HCT116 (cell line): ENCODE measurements around the gene FHIT. TPM values are rescaled to one million over a fixed set of nuclear protein-coding genes. Genes with fewer than 3 reads are reported as not detected.

Source experiments
- ATAC-seq: fragments of 200-7000 bp; cut with Tn5 transposase; 2 replicates; pipeline ENCODE4 v1.9.1; 2020; ENCODE audit warnings: mild to moderate bottlenecking, moderate library complexity
- BruUV-seq: library from RNA; stranded (reverse); fragments of 400-500 nt; replicated peaks from 2 replicates; lab custom pipeline; 2021; lab: Mats Ljungman, UMichigan
- CTCF ChIA-PET: fragments of 300-600 bp; sonication (Branson Sonifier 250); formaldehyde crosslinking; loops from one replicate; lab custom pipeline; 2021; ENCODE audit warnings: antibody characterized with exemption; lab: Charles Lee
- POLR2A ChIA-PET: fragments of 300-600, 350-600 bp; sonication (Branson Sonifier 250); formaldehyde crosslinking; loops from one replicate; lab custom pipeline; 2021; ENCODE audit warnings: antibody characterized with exemption; lab: Charles Lee
- RAD21 ChIA-PET, 2 experiments: fragments of 300-600 bp; sonication (Branson Sonifier 250); formaldehyde crosslinking; loops; one replicate each; lab custom pipeline; 2023; ENCODE audit warnings: low total read pairs in 2 of 2; ENCODE audit not compliant: uncharacterized antibody in 2 of 2, unreplicated experiment in 2 of 2, low non-redundant PET in 1 of 2; lab: Charles Lee
- DNase-seq: peaks from one replicate; pipeline ENCODE4 v3.0.0-alpha.2; 2010; ENCODE audit warnings: low read depth, low spot score
- H2AFZ ChIP-seq: fragments of 200-600 bp; shearing (Covaris generic), sonication (generic); 2 replicates; pipeline ENCODE4 v1.6.1; 2017; ENCODE audit warnings: low read depth, mixed run types, mixed read lengths, antibody characterized with exemption, low read length; ENCODE audit not compliant: poor library complexity, severe bottlenecking
- H3K27ac ChIP-seq: 2 replicates; pipeline ENCODE4 v1.5.1; 2012; ENCODE audit warnings: low read depth, low read length
- H3K27me3 ChIP-seq: fragments of 200-600 bp; sonication (generic); 2 replicates; pipeline ENCODE4 v1.6.1; 2016; ENCODE audit warnings: mixed run types, low read length, mixed read lengths; ENCODE audit not compliant: insufficient read depth
- H3K36me3 ChIP-seq, 2 experiments: fragments of 200-500 bp in 1 of 2; fragments of 200-600 bp in 1 of 2; sonication (Bioruptor generic) in 1 of 2; sonication (generic) in 1 of 2; 2 replicates each; pipeline versions ENCODE4 v1.5.1 to v1.6.1; 2014 to 2016; ENCODE audit warnings: low read length in 2 of 2, inconsistent platforms in 1 of 2, mixed read lengths in 1 of 2, mixed run types in 1 of 2; ENCODE audit not compliant: insufficient read depth in 2 of 2, control insufficient read depth in 1 of 2
- H3K4me1 ChIP-seq, 2 experiments: fragments of 200-600 bp in 1 of 2; sonication (generic) in 1 of 2; 2 replicates each; pipeline versions ENCODE4 v1.5.1 to v1.6.1; 2012 to 2017; ENCODE audit warnings: low read length in 2 of 2, inconsistent platforms in 1 of 2, mild to moderate bottlenecking in 1 of 2, mixed read lengths in 1 of 2, mixed run types in 1 of 2, moderate library complexity in 1 of 2; ENCODE audit not compliant: insufficient read depth in 2 of 2, control insufficient read depth in 1 of 2
- H3K4me2 ChIP-seq: fragments of 200-600 bp; sonication (generic); 2 replicates; pipeline ENCODE4 v1.6.1; 2017; ENCODE audit warnings: mixed run types, low read length, mixed read lengths
- H3K4me3 ChIP-seq, 2 experiments: fragments of 200-600 bp in 1 of 2; sonication (generic) in 1 of 2; replicated peaks in 1 of 2; 2 replicates each; pipeline ENCODE4 v1.5.1; 2011 to 2016; ENCODE audit warnings: low read length in 2 of 2, control low read depth in 1 of 2, low read depth in 1 of 2, mild to moderate bottlenecking in 1 of 2, mixed read lengths in 1 of 2, mixed run types in 1 of 2
- H3K79me2 ChIP-seq: fragments of 200-600 bp; sonication (generic); 2 replicates; pipeline ENCODE4 v1.6.1; 2017; ENCODE audit warnings: mild to moderate bottlenecking, mixed run types, low read length, moderate library complexity, mixed read lengths; ENCODE audit not compliant: insufficient read depth
- H3K9ac ChIP-seq: fragments of 200-600 bp; sonication (generic); 2 replicates; pipeline ENCODE4 v1.6.1; 2016; ENCODE audit warnings: low read length, mixed read lengths
- H3K9me2 ChIP-seq: fragments of 200-600 bp; sonication (generic), shearing (Covaris generic); 2 replicates; pipeline ENCODE4 v1.6.1; 2017; ENCODE audit warnings: mixed run types, mild to moderate bottlenecking, moderate library complexity; ENCODE audit not compliant: insufficient read depth
- H3K9me3 ChIP-seq, 2 experiments: fragments of 200-500 bp in 1 of 2; fragments of 200-600 bp in 1 of 2; sonication (Bioruptor generic) in 1 of 2; sonication (generic) in 1 of 2; 2 replicates each; pipeline ENCODE4 v1.6.1; 2014 to 2017; ENCODE audit warnings: low read length in 2 of 2, mixed read lengths in 2 of 2, inconsistent platforms in 1 of 2, low read depth in 1 of 2, mild to moderate bottlenecking in 1 of 2, mixed run types in 1 of 2, moderate library complexity in 1 of 2; ENCODE audit not compliant: control insufficient read depth in 1 of 2, insufficient read depth in 1 of 2
- H4K20me1 ChIP-seq: fragments of 200-600 bp; sonication (generic), shearing (Covaris generic); 2 replicates; pipeline ENCODE4 v1.6.1; 2017; ENCODE audit warnings: mixed run types, mild to moderate bottlenecking, moderate library complexity; ENCODE audit not compliant: insufficient read depth
- EGR1 ChIP-seq: IDR thresholded peaks from 2 replicates; pipeline ENCODE4 v1.6.1; 2012; ENCODE audit warnings: low read depth
- SIN3A ChIP-seq: IDR thresholded peaks from 2 replicates; pipeline ENCODE4 v1.6.1; 2012; ENCODE audit warnings: low read depth
- SP1 ChIP-seq: IDR thresholded peaks from 2 replicates; pipeline ENCODE4 v1.6.1; 2012; ENCODE audit warnings: low read depth
- SRF ChIP-seq: IDR thresholded peaks from 2 replicates; pipeline ENCODE4 v1.6.1; 2012; ENCODE audit warnings: low read depth
- TCF7L2 ChIP-seq: IDR thresholded peaks from 2 replicates; pipeline ENCODE4 v1.7.0; 2011; ENCODE audit warnings: borderline replicate concordance, inconsistent platforms; ENCODE audit not compliant: insufficient read depth, insufficient read length; ENCODE audit errors: extremely low read depth
- ZNF274 ChIP-seq: fragments of 200-500 bp; sonication (Bioruptor generic); IDR thresholded peaks from 2 replicates; pipeline ENCODE4 v1.6.1; 2014; ENCODE audit warnings: mild to moderate bottlenecking, low read depth, low read length, inconsistent platforms
- intact Hi-C: fragments of 100-400 bp; cut with micrococcal nuclease; formaldehyde crosslinking; loops from 2 replicates; pipeline ENCODE4 v1.10.0; 2022
- total RNA-seq: library from RNA; stranded (reverse); gene quantifications from one replicate; pipeline ENCODE4 v1.2.1, GENCODE V29; 2021; ENCODE audit not compliant: unreplicated experiment
- TF ChIP-seq, protein P1 (sequence below): IDR thresholded peaks from 2 replicates; pipeline ENCODE4 v1.6.1; 2012; ENCODE audit warnings: low read depth
- TF ChIP-seq, protein P2 (sequence below), 3 experiments: fragments of 200-600 bp in 1 of 3; sonication (generic) in 1 of 3; IDR thresholded peaks in 2 of 3; conservative IDR thresholded peaks in 1 of 3; 2 replicates each; pipeline ENCODE4 v1.5.1; 2012 to 2017; ENCODE audit warnings: low read depth in 2 of 3, low read length in 2 of 3, antibody characterized with exemption in 1 of 3, borderline replicate concordance in 1 of 3, control low read depth in 1 of 3, mild to moderate bottlenecking in 1 of 3, mixed read lengths in 1 of 3, mixed run types in 1 of 3, moderate library complexity in 1 of 3; ENCODE audit not compliant: insufficient read depth in 1 of 3
- TF ChIP-seq, protein P3 (sequence below): IDR thresholded peaks from 2 replicates; pipeline ENCODE4 v1.6.1; 2012
- TF ChIP-seq, protein P4 (sequence below): IDR thresholded peaks from 2 replicates; pipeline ENCODE4 v1.6.1; 2011; ENCODE audit warnings: mild to moderate bottlenecking, low read length, moderate library complexity; ENCODE audit not compliant: insufficient replicate concordance; ENCODE audit errors: extremely low read depth

The FHIT gene
- total RNA-seq, 1 experiment from 2014 or later: 20.1 TPM

DNA sequence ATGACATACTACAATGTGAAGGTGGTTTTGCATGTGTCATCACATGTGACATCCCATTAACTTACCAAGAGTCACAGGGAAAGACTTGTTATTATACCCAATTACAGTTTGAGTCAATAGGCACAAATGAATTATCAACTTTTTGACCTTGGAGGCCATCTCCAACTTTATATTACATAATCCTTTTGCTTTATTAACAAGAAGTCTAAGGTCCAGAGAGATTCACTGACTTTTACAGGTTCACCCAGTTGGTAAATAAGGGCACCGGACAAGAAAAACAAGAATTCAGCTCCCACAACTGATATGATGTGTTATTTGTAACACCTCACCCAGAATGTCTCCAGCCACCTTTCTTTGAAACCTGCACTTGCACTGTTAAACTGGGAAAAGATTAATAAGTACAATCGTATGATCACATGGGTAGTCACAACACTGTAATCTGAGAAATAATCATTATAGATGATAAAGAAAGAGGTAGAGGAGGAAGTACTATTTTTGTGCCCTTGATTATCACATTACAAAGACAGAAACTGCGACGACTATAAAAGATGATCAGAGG is 928.9 kb downstream of the FHIT start:
- no peak for TF ChIP-seq SIN3A
- TF ChIP-seq SRF: no peak
- TF ChIP-seq SP1: no peak
- no peak for TF ChIP-seq TCF7L2
- TF ChIP-seq, protein P1, sequence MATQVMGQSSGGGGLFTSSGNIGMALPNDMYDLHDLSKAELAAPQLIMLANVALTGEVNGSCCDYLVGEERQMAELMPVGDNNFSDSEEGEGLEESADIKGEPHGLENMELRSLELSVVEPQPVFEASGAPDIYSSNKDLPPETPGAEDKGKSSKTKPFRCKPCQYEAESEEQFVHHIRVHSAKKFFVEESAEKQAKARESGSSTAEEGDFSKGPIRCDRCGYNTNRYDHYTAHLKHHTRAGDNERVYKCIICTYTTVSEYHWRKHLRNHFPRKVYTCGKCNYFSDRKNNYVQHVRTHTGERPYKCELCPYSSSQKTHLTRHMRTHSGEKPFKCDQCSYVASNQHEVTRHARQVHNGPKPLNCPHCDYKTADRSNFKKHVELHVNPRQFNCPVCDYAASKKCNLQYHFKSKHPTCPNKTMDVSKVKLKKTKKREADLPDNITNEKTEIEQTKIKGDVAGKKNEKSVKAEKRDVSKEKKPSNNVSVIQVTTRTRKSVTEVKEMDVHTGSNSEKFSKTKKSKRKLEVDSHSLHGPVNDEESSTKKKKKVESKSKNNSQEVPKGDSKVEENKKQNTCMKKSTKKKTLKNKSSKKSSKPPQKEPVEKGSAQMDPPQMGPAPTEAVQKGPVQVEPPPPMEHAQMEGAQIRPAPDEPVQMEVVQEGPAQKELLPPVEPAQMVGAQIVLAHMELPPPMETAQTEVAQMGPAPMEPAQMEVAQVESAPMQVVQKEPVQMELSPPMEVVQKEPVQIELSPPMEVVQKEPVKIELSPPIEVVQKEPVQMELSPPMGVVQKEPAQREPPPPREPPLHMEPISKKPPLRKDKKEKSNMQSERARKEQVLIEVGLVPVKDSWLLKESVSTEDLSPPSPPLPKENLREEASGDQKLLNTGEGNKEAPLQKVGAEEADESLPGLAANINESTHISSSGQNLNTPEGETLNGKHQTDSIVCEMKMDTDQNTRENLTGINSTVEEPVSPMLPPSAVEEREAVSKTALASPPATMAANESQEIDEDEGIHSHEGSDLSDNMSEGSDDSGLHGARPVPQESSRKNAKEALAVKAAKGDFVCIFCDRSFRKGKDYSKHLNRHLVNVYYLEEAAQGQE: no peak
- TF ChIP-seq, protein P2, sequence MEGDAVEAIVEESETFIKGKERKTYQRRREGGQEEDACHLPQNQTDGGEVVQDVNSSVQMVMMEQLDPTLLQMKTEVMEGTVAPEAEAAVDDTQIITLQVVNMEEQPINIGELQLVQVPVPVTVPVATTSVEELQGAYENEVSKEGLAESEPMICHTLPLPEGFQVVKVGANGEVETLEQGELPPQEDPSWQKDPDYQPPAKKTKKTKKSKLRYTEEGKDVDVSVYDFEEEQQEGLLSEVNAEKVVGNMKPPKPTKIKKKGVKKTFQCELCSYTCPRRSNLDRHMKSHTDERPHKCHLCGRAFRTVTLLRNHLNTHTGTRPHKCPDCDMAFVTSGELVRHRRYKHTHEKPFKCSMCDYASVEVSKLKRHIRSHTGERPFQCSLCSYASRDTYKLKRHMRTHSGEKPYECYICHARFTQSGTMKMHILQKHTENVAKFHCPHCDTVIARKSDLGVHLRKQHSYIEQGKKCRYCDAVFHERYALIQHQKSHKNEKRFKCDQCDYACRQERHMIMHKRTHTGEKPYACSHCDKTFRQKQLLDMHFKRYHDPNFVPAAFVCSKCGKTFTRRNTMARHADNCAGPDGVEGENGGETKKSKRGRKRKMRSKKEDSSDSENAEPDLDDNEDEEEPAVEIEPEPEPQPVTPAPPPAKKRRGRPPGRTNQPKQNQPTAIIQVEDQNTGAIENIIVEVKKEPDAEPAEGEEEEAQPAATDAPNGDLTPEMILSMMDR (IDR thresholded peaks at IDR 0.05 in 2 of 3, conservative IDR thresholded peaks at IDR 0.05 in 1 of 3; ENCODE audit: borderline replicate concordance in 1 of 3, insufficient read depth in 1 of 3, low read depth in 2 of 3, low read length in 2 of 3): no peak
- TF ChIP-seq, protein P3, sequence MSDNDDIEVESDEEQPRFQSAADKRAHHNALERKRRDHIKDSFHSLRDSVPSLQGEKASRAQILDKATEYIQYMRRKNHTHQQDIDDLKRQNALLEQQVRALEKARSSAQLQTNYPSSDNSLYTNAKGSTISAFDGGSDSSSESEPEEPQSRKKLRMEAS: no peak
- no peak for TF ChIP-seq ZNF274
- TF ChIP-seq EGR1: no peak
- TF ChIP-seq, protein P4, sequence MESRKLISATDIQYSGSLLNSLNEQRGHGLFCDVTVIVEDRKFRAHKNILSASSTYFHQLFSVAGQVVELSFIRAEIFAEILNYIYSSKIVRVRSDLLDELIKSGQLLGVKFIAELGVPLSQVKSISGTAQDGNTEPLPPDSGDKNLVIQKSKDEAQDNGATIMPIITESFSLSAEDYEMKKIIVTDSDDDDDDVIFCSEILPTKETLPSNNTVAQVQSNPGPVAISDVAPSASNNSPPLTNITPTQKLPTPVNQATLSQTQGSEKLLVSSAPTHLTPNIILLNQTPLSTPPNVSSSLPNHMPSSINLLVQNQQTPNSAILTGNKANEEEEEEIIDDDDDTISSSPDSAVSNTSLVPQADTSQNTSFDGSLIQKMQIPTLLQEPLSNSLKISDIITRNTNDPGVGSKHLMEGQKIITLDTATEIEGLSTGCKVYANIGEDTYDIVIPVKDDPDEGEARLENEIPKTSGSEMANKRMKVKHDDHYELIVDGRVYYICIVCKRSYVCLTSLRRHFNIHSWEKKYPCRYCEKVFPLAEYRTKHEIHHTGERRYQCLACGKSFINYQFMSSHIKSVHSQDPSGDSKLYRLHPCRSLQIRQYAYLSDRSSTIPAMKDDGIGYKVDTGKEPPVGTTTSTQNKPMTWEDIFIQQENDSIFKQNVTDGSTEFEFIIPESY: no peak
- ChIA-PET RAD21 (no interaction called here), CTCF (no interaction called here), POLR2A (no interaction called here)
- Histone ChIP-seq H3K4me2 (no peak overlapping the region), H3K79me2 (no peaks in the 10 kb centered on the region), H3K27me3 (no peaks in the 10 kb centered on the region), H3K27ac (no peak overlapping the region), H3K9ac (no peak overlapping the region), H3K36me3 (no peaks in the 10 kb centered on the region), H3K4me3 (no peak overlapping the region), H3K9me3 (no peaks in the 10 kb centered on the region), H2AFZ (no peak overlapping the region), H4K20me1 (no peaks in the 10 kb centered on the region), H3K4me1 (no peaks in the 10 kb centered on the region), H3K9me2 (no peaks in the 10 kb centered on the region)
- DNase-seq: no peak
- ATAC-seq: no peak
- BruUV-seq: no TSS peak
- intact Hi-C loops: no loop called here
